Chondrocyte (in vitro differentiated cells): Measurements from ENCODE around the gene FOXO3. TPM values are rescaled to one million over a fixed set of nuclear protein-coding genes. Genes with fewer than 3 reads are reported as not detected.
"Not testable (repeated sequence)": the region's sequence is repeated elsewhere in the genome, so short reads cannot be mapped to it uniquely, and the experiment has no call there.

Experiments used
- DNase-seq: peaks from one replicate; pipeline ENCODE4 v3.0.0; 2021; ENCODE audit warnings: mixed read lengths, low spot score
- H3K27ac Mint-ChIP-seq: one replicate; pipeline ENCODE4 v1.8.0; 2021; ENCODE audit warnings: mild to moderate bottlenecking, moderate library complexity, mixed read lengths; ENCODE audit not compliant: unreplicated experiment
- H3K27me3 Mint-ChIP-seq: 2 replicates; pipeline ENCODE4 v1.8.0; 2021; ENCODE audit warnings: low read depth, mixed read lengths
- H3K36me3 Mint-ChIP-seq: 2 replicates; pipeline ENCODE4 v1.8.0; 2021; ENCODE audit warnings: low read depth, mixed read lengths
- H3K4me1 Mint-ChIP-seq: 2 replicates; pipeline ENCODE4 v1.8.0; 2021; ENCODE audit warnings: low read depth, mild to moderate bottlenecking, mixed read lengths
- H3K4me3 Mint-ChIP-seq: one replicate; pipeline ENCODE4 v1.8.0; 2021; ENCODE audit warnings: mild to moderate bottlenecking, moderate library complexity, mixed read lengths; ENCODE audit not compliant: unreplicated experiment
- H3K9me3 Mint-ChIP-seq: 2 replicates; pipeline ENCODE4 v1.8.0; 2021; ENCODE audit warnings: low read depth, mixed read lengths
- total RNA-seq: library from RNA; stranded (reverse); gene quantifications from 3 replicates; pipeline ENCODE4 v1.2.1, GENCODE V29; 2021
- TF ChIP-seq, protein P1 (sequence below): fragments of 200-600 bp; sonication (generic); IDR thresholded peaks from 2 replicates; pipeline ENCODE4 v1.5.0; 2021; ENCODE audit warnings: antibody characterized with exemption, mild to moderate bottlenecking, moderate library complexity

The FOXO3 gene
- total RNA-seq, 1 donor from 2014 or later, result 45.0 TPM

DNA sequence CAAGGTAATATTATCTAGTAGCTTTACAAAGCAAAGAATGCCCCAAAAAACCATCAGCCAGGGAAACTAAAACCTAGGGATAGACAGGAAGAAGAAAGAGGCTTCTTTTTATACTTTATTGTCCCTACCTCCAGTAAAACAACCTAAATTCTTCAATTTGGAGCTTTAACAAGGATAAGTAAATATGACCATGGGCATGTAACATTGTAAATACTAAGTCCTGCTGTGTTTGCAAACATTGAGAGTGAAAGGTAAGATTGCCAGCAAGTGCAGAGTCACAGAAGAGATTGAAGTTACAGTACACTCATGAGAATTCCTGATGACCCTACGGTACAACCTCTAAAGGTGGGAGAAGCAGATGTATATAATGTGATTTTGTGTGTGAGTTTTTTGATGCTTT is 117.2 kb downstream of the FOXO3 start:
- H3K27me3 Mint-ChIP-seq, result no peaks in the 10 kb centered on the region
- peaks cover 34% of the 10 kb centered on the region for H3K4me1 Mint-ChIP-seq
- TF ChIP-seq, protein P1, sequence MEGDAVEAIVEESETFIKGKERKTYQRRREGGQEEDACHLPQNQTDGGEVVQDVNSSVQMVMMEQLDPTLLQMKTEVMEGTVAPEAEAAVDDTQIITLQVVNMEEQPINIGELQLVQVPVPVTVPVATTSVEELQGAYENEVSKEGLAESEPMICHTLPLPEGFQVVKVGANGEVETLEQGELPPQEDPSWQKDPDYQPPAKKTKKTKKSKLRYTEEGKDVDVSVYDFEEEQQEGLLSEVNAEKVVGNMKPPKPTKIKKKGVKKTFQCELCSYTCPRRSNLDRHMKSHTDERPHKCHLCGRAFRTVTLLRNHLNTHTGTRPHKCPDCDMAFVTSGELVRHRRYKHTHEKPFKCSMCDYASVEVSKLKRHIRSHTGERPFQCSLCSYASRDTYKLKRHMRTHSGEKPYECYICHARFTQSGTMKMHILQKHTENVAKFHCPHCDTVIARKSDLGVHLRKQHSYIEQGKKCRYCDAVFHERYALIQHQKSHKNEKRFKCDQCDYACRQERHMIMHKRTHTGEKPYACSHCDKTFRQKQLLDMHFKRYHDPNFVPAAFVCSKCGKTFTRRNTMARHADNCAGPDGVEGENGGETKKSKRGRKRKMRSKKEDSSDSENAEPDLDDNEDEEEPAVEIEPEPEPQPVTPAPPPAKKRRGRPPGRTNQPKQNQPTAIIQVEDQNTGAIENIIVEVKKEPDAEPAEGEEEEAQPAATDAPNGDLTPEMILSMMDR, result no peak
- peaks cover 10% of the 10 kb centered on the region for H3K36me3 Mint-ChIP-seq
- no peak for DNase-seq
- H3K9me3 Mint-ChIP-seq, result no peaks in the 10 kb centered on the region
- no peak overlapping the region for H3K4me3 Mint-ChIP-seq
- no peak overlapping the region for H3K27ac Mint-ChIP-seq

- Mint-ChIP-seq H3K27ac (peak overlapping the region; percentile 27), H3K36me3 (peaks cover 13% of the 10 kb centered on the region), H3K4me1 (peaks cover 19% of the 10 kb centered on the region)
- DNase-seq, H3K4me3 Mint-ChIP-seq, H3K9me3 Mint-ChIP-seq, H3K27me3 Mint-ChIP-seq: not testable (repeated sequence)
Measured at GRCh38 chr6:108680314-108680713, 119.6 kb downstream of the FOXO3 start.

- DNase-seq, H3K9me3 Mint-ChIP-seq, H3K4me3 Mint-ChIP-seq, H3K27me3 Mint-ChIP-seq: not testable (repeated sequence)
- Mint-ChIP-seq H3K4me1 (peaks cover 15% of the 10 kb centered on the region), H3K36me3 (peaks cover 21% of the 10 kb centered on the region), H3K27ac (peak overlapping the region; percentile 84)
Measured at GRCh38 chr6:108681721-108682120, 121.0 kb downstream of the FOXO3 start.

DNA sequence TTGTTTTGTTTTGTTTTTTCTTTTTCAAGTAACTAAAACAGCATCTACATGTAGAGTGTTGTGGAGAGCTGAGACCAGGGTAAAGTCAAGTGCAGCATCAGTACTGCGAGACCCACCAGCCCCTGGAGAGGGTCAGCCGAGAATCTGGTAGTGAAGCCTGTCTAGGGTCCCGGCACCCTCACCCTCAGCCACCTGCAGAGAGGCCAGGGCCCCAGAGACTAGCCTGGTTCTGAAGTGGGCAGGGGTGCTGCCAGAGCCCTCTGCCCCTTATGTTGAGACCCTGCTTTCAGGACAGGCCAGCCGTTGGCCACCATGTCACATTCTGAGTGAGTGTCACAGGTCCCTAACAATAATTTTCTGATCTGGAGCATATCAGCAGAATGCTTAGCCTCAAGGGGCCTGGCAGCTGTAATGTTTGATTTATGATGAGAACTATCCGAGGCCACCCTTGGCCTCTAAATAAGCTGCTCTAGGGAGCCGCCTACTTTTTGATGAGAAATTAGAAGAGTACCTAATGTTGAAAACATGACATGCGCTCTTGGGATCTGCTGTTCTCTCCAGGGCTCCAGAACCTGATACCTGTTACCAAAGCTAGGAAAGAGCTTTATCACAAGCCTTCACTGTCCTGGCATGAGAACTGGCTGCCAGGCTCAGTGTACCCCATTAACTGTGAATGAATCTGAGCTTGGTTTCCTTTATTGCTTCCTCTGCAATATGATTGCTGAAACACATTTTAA is 121.8 kb downstream of the FOXO3 start:
- H3K4me3 Mint-ChIP-seq, DNase-seq, H3K9me3 Mint-ChIP-seq, H3K27me3 Mint-ChIP-seq: not testable (repeated sequence)
- Mint-ChIP-seq H3K36me3 (peaks cover 22% of the 10 kb centered on the region), H3K27ac (peak overlapping the region; percentile 52), H3K4me1 (peaks cover 12% of the 10 kb centered on the region)

DNA sequence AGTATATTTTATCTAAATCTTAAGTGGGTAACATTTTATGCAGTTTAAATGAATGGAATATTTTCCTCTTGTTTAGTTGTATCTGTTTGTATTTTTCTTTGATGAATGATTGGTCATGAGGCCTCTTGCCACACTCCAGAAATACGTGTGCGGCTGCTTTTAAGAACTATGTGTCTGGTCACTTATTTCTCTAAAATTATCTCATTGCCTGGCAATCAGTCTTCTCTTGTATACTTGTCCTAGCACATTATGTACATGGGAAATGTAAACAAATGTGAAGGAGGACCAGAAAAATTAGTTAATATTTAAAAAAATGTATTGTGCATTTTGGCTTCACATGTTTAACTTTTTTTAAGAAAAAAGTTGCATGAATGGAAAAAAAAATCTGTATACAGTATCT is 123.3 kb downstream of the FOXO3 start:
- H3K27ac Mint-ChIP-seq, H3K27me3 Mint-ChIP-seq, H3K9me3 Mint-ChIP-seq, H3K4me3 Mint-ChIP-seq, DNase-seq: not testable (repeated sequence)
- peaks cover 21% of the 10 kb centered on the region for H3K4me1 Mint-ChIP-seq
- H3K36me3 Mint-ChIP-seq, result peaks cover 22% of the 10 kb centered on the region

DNA sequence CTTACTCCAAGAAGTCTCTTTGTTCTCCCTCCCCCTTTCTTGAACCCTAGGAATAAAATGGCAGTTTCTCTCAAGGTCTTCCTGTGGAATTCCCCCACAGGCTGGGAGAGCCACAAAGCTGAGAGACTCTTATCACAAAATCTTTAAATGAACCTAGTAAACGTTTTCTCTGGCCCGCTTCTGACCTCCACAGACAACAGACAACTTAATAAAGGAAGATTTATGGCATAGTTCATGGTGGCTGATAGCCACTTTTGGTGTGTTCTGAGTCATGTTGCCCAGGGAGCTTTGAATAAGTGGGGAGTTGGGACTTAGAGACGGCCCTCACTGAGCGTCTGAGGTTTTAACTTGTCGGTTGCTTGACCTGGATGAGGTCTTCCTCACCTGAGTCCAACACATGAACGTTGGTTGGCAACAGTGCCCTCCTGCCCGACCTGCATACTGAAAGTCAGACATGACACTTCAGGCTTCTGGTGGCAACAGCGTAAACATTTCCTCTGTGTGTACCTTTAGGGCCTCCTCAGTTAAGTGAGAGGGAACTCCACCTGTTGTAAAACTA is 124.1 kb downstream of the FOXO3 start:
- Mint-ChIP-seq H3K4me3 (no peak overlapping the region), H3K27ac (no peak overlapping the region), H3K9me3 (no peaks in the 10 kb centered on the region), H3K27me3 (no peaks in the 10 kb centered on the region), H3K4me1 (peaks cover 30% of the 10 kb centered on the region), H3K36me3 (peaks cover 19% of the 10 kb centered on the region)
- no peak for DNase-seq
- TF ChIP-seq, protein P1, result no peak

DNA sequence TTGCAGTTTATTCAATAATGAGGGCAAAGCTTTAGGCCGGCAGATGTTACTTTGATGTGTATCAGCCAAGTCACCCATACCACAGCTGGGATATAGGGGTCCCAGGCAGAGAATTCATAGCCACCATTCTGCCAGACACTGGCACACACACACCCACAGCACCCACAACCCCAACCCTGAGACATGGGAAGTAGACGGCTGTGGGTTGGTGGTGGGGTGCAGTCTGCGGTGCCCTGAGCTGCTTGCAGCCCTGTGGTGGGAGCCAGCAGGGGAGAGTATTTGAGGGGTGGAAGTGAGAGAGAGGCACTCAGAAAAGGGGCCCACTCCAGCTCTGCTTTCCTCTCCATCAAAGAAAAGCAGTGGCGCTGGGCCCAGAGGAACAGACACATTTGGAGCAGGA is 125.3 kb downstream of the FOXO3 start:
- no peak overlapping the region for H3K4me3 Mint-ChIP-seq
- no peak for DNase-seq
- no peaks in the 10 kb centered on the region for H3K27me3 Mint-ChIP-seq
- TF ChIP-seq, protein P1, result no peak
- peak overlapping the region; percentile 70 for H3K27ac Mint-ChIP-seq
- H3K4me1 Mint-ChIP-seq, result peaks cover 37% of the 10 kb centered on the region
- H3K36me3 Mint-ChIP-seq, result peaks cover 16% of the 10 kb centered on the region
- H3K9me3 Mint-ChIP-seq, result no peaks in the 10 kb centered on the region
